T-helper 2 cell (primary cell): ENCODE measurements around the gene APOA5.
"Not testable (repeated sequence)": the region's sequence is repeated elsewhere in the genome, so short reads cannot be mapped to it uniquely, and the experiment has no call there.

Source experiments
- DNase-seq, 5 experiments: peaks; one replicate each; pipeline versions ENCODE4 v3.0.0 to v3.0.0-alpha.2; 2012 to 2022

APOA5 gene

DNA sequence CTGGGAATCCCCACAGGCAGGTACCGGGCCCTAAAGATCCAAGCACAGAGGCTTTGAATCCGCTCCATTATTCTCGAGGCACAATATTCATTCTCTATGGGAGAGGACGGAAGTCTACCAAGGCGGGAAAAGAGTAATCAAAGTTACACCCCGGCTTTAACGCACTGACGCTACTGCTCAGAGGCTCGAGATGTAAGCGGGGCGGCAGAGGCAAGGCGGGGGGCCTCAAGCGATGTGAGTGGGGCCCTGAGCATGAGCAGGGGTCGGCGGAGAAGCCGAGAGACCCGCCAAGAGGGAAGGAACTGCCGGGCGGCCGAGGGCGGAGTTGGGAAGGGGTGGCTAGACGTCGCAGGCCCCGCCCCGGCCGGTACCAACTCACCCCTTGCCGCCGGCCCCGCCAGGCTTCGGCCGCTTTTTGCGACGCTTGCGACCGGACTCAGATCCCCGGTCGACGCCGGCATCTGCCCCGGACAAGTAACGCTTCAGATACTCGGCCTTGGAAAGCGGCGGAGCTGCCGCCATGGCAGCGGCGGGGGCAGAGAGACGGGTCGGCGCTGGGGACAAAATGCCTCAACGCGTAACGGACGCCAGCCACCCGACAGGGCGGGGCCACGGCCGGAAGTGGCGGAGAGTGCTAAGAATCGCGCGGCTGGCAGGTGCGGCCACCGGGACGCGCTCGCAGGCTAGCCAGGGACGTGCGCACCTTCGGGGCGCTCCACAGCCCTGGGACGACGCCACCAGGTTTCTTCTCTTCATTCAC, 19.1 kb downstream of the APOA5 start, which contains the start of gene BUD13:
Gene BUD13, minus strand, starts transcription at position 545 of the 760 bp plus-strand sequence. Its CDS starts 23 bp downstream, at position 522.
- DNase-seq = peak; percentile 91 to 96 (median 93)

DNA sequence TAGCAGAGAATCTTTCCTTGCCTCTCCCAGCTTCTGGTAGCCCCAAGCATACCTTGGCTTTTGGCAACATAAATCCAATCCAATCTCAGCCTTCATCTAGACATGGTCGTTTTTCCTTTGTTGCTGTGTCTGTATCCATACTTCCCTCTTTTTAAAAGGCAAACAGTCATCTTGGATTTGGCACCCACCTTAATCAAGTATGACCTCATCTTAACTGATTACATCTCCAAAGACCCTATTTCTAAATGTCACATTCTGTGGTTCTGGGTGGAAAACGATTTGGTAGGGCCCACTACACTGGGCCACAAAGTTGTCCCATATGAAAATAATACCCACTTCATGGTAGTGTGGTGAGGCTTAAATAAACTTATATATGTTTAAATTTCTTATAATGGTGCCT, 19.7 kb downstream of the APOA5 start:
- DNase-seq = no peak

GRCh38 chr11:116762132-116762531, 29.5 kb downstream of the APOA5 start:
- no peak for DNase-seq

GRCh38 chr11:116756044-116756443, 35.6 kb downstream of the APOA5 start:
- DNase-seq = not testable (repeated sequence)

GRCh38 chr11:116750070-116750718, 41.5 kb downstream of the APOA5 start:
- DNase-seq = no peak

DNA sequence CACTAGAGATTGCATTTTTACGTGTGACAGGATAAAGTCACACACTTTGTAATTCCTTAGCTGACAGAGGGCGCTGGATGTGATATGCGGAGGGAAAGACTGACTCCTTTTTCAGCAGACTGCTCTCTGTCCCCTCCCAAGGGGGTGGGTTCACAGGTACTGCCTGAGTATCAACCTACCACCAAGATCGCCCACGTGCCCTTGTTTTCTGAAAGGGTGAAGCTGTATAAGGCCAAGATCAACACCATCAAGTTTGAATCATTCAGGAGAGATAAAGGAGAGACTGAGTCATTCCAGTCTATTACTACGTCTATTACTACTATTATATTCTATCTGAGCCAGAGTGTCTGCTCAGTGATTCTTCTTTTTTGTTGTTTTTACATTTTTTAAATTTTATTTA, 49.6 kb downstream of the APOA5 start:
- no peak for DNase-seq

- no peak for DNase-seq
These were observed 50.9 kb downstream of the APOA5 start for GRCh38 chr11:116740741-116741140.
